Bronchial epithelial cell (primary cell): ENCODE results near the gene ANKRD13D. TPM values are rescaled to one million over a fixed set of nuclear protein-coding genes. Genes with fewer than 3 reads are reported as not detected.
"Not testable (repeated sequence)": the region's sequence is repeated elsewhere in the genome, so short reads cannot be mapped to it uniquely, and the experiment has no call there.

Source experiments
- DNase-seq: peaks from one replicate; pipeline ENCODE4 v3.0.0-alpha.2; 2010; ENCODE audit warnings: low read depth
- FAIRE-seq: peaks from 2 replicates; lab custom pipeline; 2011; peaks lifted over from hg19 to GRCh38; lab: Jason Lieb, UNC
- H3K27me3 ChIP-seq: 2 replicates; pipeline ENCODE4 v1.5.1; 2011; ENCODE audit warnings: low read length; ENCODE audit not compliant: control insufficient read depth, insufficient read depth
- H3K36me3 ChIP-seq: 2 replicates; pipeline ENCODE4 v1.5.1; 2011; ENCODE audit warnings: low read length; ENCODE audit not compliant: control insufficient read depth, insufficient read depth
- H3K4me3 ChIP-seq: 2 replicates; pipeline ENCODE4 v1.5.1; 2011; ENCODE audit warnings: mild to moderate bottlenecking, low read depth, low read length, control low read depth
- CTCF ChIP-seq: IDR thresholded peaks from 2 replicates; pipeline ENCODE4 v1.5.1; 2011; ENCODE audit warnings: mild to moderate bottlenecking, moderate library complexity, low read length, control low read depth, inconsistent platforms; ENCODE audit not compliant: insufficient read depth, severe bottlenecking
- total RNA-seq: library from RNA; depleted of rRNA; stranded (reverse); fragments of >200 nt; gene quantifications from 2 replicates; pipeline ENCODE4 v1.2.1, GENCODE V29; 2014

ANKRD13D gene
- total RNA-seq, 1 donor from 2014 or later: 22.4 TPM

- DNase-seq (no peak), FAIRE-seq (no peak)
- no peak for TF ChIP-seq CTCF
- H3K36me3 ChIP-seq: peaks cover 6% of the 10 kb centered on the region
- H3K4me3 ChIP-seq: no peak overlapping the region
- no peaks in the 10 kb centered on the region for H3K27me3 ChIP-seq
These were observed 26.3 kb downstream of the ANKRD13D start for GRCh38 chr11:67315325-67315909.

- no peak for TF ChIP-seq CTCF
- FAIRE-seq (no peak), DNase-seq (no peak)
- Histone ChIP-seq H3K4me3 (peak overlapping the region; percentile 90), H3K36me3 (peaks cover 1% of the 10 kb centered on the region), H3K27me3 (no peaks in the 10 kb centered on the region)
These were observed 27.7 kb downstream of the ANKRD13D start for GRCh38 chr11:67316882-67317204.

- H3K27me3 ChIP-seq: no peaks in the 10 kb centered on the region
- H3K36me3 ChIP-seq: peaks cover under 1% of the 10 kb centered on the region
- FAIRE-seq (no peak), DNase-seq (peak; percentile 91)
- peak; percentile 95 for TF ChIP-seq CTCF
- peak overlapping the region; percentile 90 for H3K4me3 ChIP-seq
These were observed 28.2 kb downstream of the ANKRD13D start for GRCh38 chr11:67317205-67317887.

GRCh38 chr11:67317888-67318555 is 28.9 kb downstream of the ANKRD13D start:
- Histone ChIP-seq H3K36me3 (peaks cover 3% of the 10 kb centered on the region), H3K27me3 (no peaks in the 10 kb centered on the region), H3K4me3 (peak overlapping the region; percentile 90)
- TF ChIP-seq CTCF: no peak
- FAIRE-seq (no peak), DNase-seq (no peak)

GRCh38 chr11:67318876-67319275 is 29.8 kb downstream of the ANKRD13D start:
- H3K36me3 ChIP-seq, H3K27me3 ChIP-seq, DNase-seq, FAIRE-seq: not testable (repeated sequence)
- peak overlapping the region; percentile 90 for H3K4me3 ChIP-seq

GRCh38 chr11:67320011-67320410 is 30.9 kb downstream of the ANKRD13D start:
- no peak for DNase-seq
- no peaks in the 10 kb centered on the region for H3K27me3 ChIP-seq
- TF ChIP-seq CTCF: no peak
- FAIRE-seq: no peak
- H3K36me3 ChIP-seq: peaks cover 4% of the 10 kb centered on the region
- H3K4me3 ChIP-seq: no peak overlapping the region
